Ovary (tissue), 9 donors: ENCODE data around the gene ENOX2. TPM values are rescaled to one million over a fixed set of nuclear protein-coding genes. Genes with fewer than 3 reads are reported as not detected.

Experiments used
- DNase-seq, 5 donors: peaks; one replicate each; pipeline ENCODE4 v3.0.0-alpha.2; 2019 to 2020
- H3K27ac ChIP-seq, 2 donors: fragments of 200-600 bp; one replicate each; pipeline versions ENCODE4 v1.5.1 to v1.8.0; 2019 to 2022
- H3K27me3 ChIP-seq: fragments of 200-600 bp; one replicate; pipeline ENCODE4 v1.8.0; 2022
- H3K36me3 ChIP-seq: fragments of 200-600 bp; sonication (generic); one replicate; pipeline ENCODE4 v1.5.1; 2019
- H3K4me1 ChIP-seq: one replicate; pipeline ENCODE4 v1.8.1; 2013; ENCODE audit warnings: mild to moderate bottlenecking, moderate library complexity; ENCODE audit not compliant: insufficient read depth
- H3K4me3 ChIP-seq: fragments of 200-600 bp; sonication (generic); one replicate; pipeline ENCODE4 v1.5.1; 2017
- H3K9me3 ChIP-seq, 2 donors: fragments of 200-600 bp in 1 of 2; sonication (generic) in 1 of 2; one replicate each; pipeline versions ENCODE4 v1.5.1 to v1.8.1; 2013 to 2019; ENCODE audit warnings: mild to moderate bottlenecking in 1 of 2, moderate library complexity in 1 of 2
- EP300 ChIP-seq: sonication (generic); formaldehyde crosslinking; IDR thresholded peaks from one replicate; pipeline ENCODE4 v1.6.1; 2017; ENCODE audit warnings: antibody characterized with exemption
- POLR2A ChIP-seq: fragments of 450-650 bp; IDR thresholded peaks from one replicate; pipeline ENCODE4 v1.6.1; 2017; ENCODE audit warnings: antibody characterized with exemption, mild to moderate bottlenecking, moderate library complexity
- WGBS, 3 donors: extraction: QIAGEN DNeasy Blood & Tissue Kit in 1 of 3; methylation state at CpG; one replicate each; pipeline versions ENCODE4 v1.1.5 to v1.1.7; 2013 to 2017; 5-methylcytosine and 5-hydroxymethylcytosine counted together
- intact Hi-C, 4 donors: fragments of 100-400 bp; cut with DNase I; formaldehyde crosslinking; loops; one replicate each; pipeline versions ENCODE4 v1.11.0 to v1.15.1; 2022 to 2023
- polyA plus RNA-seq, 2 donors: library from polyadenylated mRNA; stranded (reverse); fragments of 200-250 nt in 1 of 2; fragments of 350-450 nt in 1 of 2; fragmentation: Illumina TruSeq in 1 of 2; extraction: RNeasy Lipid Tissue Mini Kit (QIAGEN cat#74804) in 1 of 2; gene quantifications; one replicate each; pipeline ENCODE4 v1.2.3, GENCODE V29; 2013 to 2014
- total RNA-seq, 7 donors: library from RNA; depleted of rRNA in 2 of 7; stranded (reverse); fragments of >200 nt in 2 of 7; fragmentation: NEBNext Ultra II Directional in 3 of 7; extraction: Animal tissue kit (Norgen Biotek cat#: 25700) in 3 of 7; gene quantifications; one replicate each; pipeline versions ENCODE4 v1.1.0 to v1.2.4, GENCODE V29; 2016 to 2023
- TF ChIP-seq, protein P1 (sequence below), 3 donors: fragments of 450-650 bp in 2 of 3; fragments of 200-600 bp in 1 of 3; IDR thresholded peaks; one replicate each; pipeline versions ENCODE4 v1.5.1 to v1.8.0; 2016 to 2022; ENCODE audit warnings: antibody characterized with exemption in 3 of 3, mild to moderate bottlenecking in 1 of 3
- donor health status: DM: no; HTN: no; CAD: no; lungs with moderate emphysema.
- donor health status: DM: no; HTN: no; CAD: no.
- donor health status: Bipolar disorder and iron deficiency.
- donor health status: DM: yes; HTN: yes; CAD: no.
- donor health status: DM: no; HTN: no; CAD: no.
- donor health status: DM: yes; HTN: yes; CAD: no.

ENOX2 gene
- total and polyA plus RNA-seq, 9 donors = 5.4 to 17.8 (median 13.1) TPM

GRCh38 chrX:130672214-130672613 lies 230.8 kb downstream of the ENOX2 start:
- Histone ChIP-seq H3K4me3 (no peak overlapping the region), H3K36me3 (no peaks in the 10 kb centered on the region), H3K27me3 (no peaks in the 10 kb centered on the region), H3K27ac (no peak overlapping the region), H3K4me1 (no peaks in the 10 kb centered on the region), H3K9me3 (no peaks in the 10 kb centered on the region)
- intact Hi-C loops = no loop called here
- TF ChIP-seq EP300 (no peak), POLR2A (no peak)
- TF ChIP-seq, protein P1, sequence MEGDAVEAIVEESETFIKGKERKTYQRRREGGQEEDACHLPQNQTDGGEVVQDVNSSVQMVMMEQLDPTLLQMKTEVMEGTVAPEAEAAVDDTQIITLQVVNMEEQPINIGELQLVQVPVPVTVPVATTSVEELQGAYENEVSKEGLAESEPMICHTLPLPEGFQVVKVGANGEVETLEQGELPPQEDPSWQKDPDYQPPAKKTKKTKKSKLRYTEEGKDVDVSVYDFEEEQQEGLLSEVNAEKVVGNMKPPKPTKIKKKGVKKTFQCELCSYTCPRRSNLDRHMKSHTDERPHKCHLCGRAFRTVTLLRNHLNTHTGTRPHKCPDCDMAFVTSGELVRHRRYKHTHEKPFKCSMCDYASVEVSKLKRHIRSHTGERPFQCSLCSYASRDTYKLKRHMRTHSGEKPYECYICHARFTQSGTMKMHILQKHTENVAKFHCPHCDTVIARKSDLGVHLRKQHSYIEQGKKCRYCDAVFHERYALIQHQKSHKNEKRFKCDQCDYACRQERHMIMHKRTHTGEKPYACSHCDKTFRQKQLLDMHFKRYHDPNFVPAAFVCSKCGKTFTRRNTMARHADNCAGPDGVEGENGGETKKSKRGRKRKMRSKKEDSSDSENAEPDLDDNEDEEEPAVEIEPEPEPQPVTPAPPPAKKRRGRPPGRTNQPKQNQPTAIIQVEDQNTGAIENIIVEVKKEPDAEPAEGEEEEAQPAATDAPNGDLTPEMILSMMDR (IDR thresholded peaks at IDR 0.05) = no peak
- 74 to 83% (median 77%) methylated on average over 6 of the region's 6 CpGs for WGBS, 3 donors
- DNase-seq = no peak

DNA sequence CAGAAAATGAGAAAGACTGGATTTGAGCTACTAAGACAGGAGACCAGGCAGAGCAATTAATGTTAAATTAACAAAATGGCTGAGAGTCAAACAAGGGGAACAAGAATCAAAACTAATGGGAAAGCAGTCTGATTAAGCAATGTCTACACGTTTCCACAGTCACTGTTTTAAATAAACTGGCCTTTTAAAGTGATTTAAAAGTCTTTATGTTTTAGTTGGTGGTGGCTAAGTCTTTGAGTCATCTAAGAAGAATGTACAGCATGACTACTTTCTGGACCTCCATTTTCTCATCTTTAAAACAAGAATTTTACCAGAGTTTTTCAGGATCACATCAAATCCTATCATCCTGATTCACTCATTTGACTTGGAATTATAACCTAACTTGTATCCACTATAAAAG lies 233.8 kb downstream of the ENOX2 start:
- no peak overlapping the region for H3K27ac ChIP-seq
- WGBS, 3 donors = 23 to 36% (median 34%) methylated on average over 1 of the region's 1 CpG

GRCh38 chrX:130665263-130665662 lies 237.7 kb downstream of the ENOX2 start:
- Histone ChIP-seq H3K4me3 (no peak overlapping the region), H3K9me3 (no peaks in the 10 kb centered on the region), H3K27me3 (no peaks in the 10 kb centered on the region), H3K36me3 (no peaks in the 10 kb centered on the region), H3K27ac (no peak overlapping the region), H3K4me1 (no peaks in the 10 kb centered on the region)
- TF ChIP-seq EP300 = no peak
- TF ChIP-seq, protein P1 (IDR thresholded peaks at IDR 0.05) = no peak
- TF ChIP-seq POLR2A = no peak
- intact Hi-C loops = no loop called here
- WGBS, 3 donors = 64 to 78% (median 73%) methylated on average over 3 of the region's 3 CpGs
- no peak for DNase-seq

More for the DNA sequence above, 233.8 kb downstream of the ENOX2 start:
- TF ChIP-seq EP300 = no peak
- TF ChIP-seq POLR2A = no peak
- TF ChIP-seq, protein P1 (IDR thresholded peaks at IDR 0.05) = no peak
- DNase-seq = no peak
- H3K9me3 ChIP-seq = no peaks in the 10 kb centered on the region
- H3K27me3 ChIP-seq = no peaks in the 10 kb centered on the region
- no peaks in the 10 kb centered on the region for H3K4me1 ChIP-seq
- H3K4me3 ChIP-seq = no peak overlapping the region
- H3K36me3 ChIP-seq = no peaks in the 10 kb centered on the region
- intact Hi-C loops = no loop called here

- H3K27ac ChIP-seq = no peak overlapping the region
- no peak for TF ChIP-seq EP300
- TF ChIP-seq POLR2A = no peak
- TF ChIP-seq, protein P1 (IDR thresholded peaks at IDR 0.05) = no peak
- no peak for DNase-seq
- intact Hi-C loops = no loop called here
- H3K36me3 ChIP-seq = no peaks in the 10 kb centered on the region
- no peak overlapping the region for H3K4me3 ChIP-seq
- H3K4me1 ChIP-seq = no peaks in the 10 kb centered on the region
- no peaks in the 10 kb centered on the region for H3K9me3 ChIP-seq
- H3K27me3 ChIP-seq = no peaks in the 10 kb centered on the region
Observed at GRCh38 chrX:130658310-130658709, 244.7 kb downstream of the ENOX2 start.
